HepG2 (cell line): ENCODE measurements around the gene C6orf136. TPM values are rescaled to one million over a fixed set of nuclear protein-coding genes. Genes with fewer than 3 reads are reported as not detected.

Experiments
- AGO2 ChIP-seq: fragments of 200-400 bp; formaldehyde crosslinking; optimal IDR thresholded peaks from 2 replicates; pipeline ENCODE3; 2017; ENCODE audit warnings: mild to moderate bottlenecking, low read depth, low read length, moderate library complexity
- BCL3 ChIP-seq: sonication (generic); formaldehyde crosslinking; IDR thresholded peaks from 2 replicates; pipeline ENCODE4 v1.5.1; 2020; ENCODE audit warnings: mild to moderate bottlenecking, missing genetic modification reagents, moderate library complexity
- FOXJ3 ChIP-seq: sonication (generic); formaldehyde crosslinking; IDR thresholded peaks from 2 replicates; pipeline ENCODE4 v1.4.0; 2020; ENCODE audit warnings: missing genetic modification reagents, mild to moderate bottlenecking, borderline replicate concordance
- FOXO4 ChIP-seq: sonication (generic); formaldehyde crosslinking; conservative IDR thresholded peaks from 2 replicates; pipeline ENCODE4 v1.8.1; 2023; ENCODE audit warnings: missing genetic modification reagents
- GPN1 ChIP-seq: sonication (generic); formaldehyde crosslinking; IDR thresholded peaks from 2 replicates; pipeline ENCODE4 v1.5.1; 2020; ENCODE audit warnings: missing genetic modification reagents, borderline replicate concordance
- HMG20A ChIP-seq: IDR thresholded peaks from 2 replicates; pipeline ENCODE4 v1.6.1; 2016; ENCODE audit warnings: borderline replicate concordance
- HOXD1 ChIP-seq: sonication (generic); formaldehyde crosslinking; IDR thresholded peaks from 2 replicates; pipeline ENCODE4 v1.5.0; 2020; ENCODE audit warnings: missing genetic modification reagents
- NFYC ChIP-seq: IDR thresholded peaks from 2 replicates; pipeline ENCODE4 v1.6.1; 2016; ENCODE audit warnings: missing genetic modification reagents, missing compliant biosample characterization
- ONECUT2 ChIP-seq: sonication (generic); formaldehyde crosslinking; IDR thresholded peaks from 2 replicates; pipeline ENCODE4 v1.4.0; 2020; ENCODE audit warnings: missing genetic modification reagents
- SALL1 ChIP-seq: sonication (generic); formaldehyde crosslinking; IDR thresholded peaks from 2 replicates; pipeline ENCODE4 v1.8.0; 2022; ENCODE audit warnings: mild to moderate bottlenecking, missing genetic modification reagents
- TCF7 ChIP-seq: sonication (generic); IDR thresholded peaks from 2 replicates; pipeline ENCODE4 v1.6.1; 2016; ENCODE audit warnings: antibody characterized with exemption, low read depth
- TFAP4 ChIP-seq: sonication (generic); IDR thresholded peaks from 2 replicates; pipeline ENCODE4 v1.6.1; 2016; ENCODE audit warnings: low read depth, borderline replicate concordance
- TSC22D2 ChIP-seq: sonication (generic); formaldehyde crosslinking; IDR thresholded peaks from 2 replicates; pipeline ENCODE4 v1.5.1; 2020; ENCODE audit warnings: missing genetic modification reagents, mild to moderate bottlenecking, borderline replicate concordance
- ZHX1 ChIP-seq: sonication (generic); formaldehyde crosslinking; IDR thresholded peaks from 2 replicates; pipeline ENCODE4 v1.8.1; 2022; ENCODE audit warnings: low read depth, mild to moderate bottlenecking, missing genetic modification reagents
- ZNF275 ChIP-seq: sonication (generic); formaldehyde crosslinking; IDR thresholded peaks from 2 replicates; pipeline ENCODE4 v1.8.0; 2022; ENCODE audit warnings: missing genetic modification reagents, mild to moderate bottlenecking, inconsistent platforms, borderline replicate concordance
- ZNF335 ChIP-seq: sonication (generic); formaldehyde crosslinking; IDR thresholded peaks from 2 replicates; pipeline ENCODE4 v1.4.0; 2020; ENCODE audit warnings: missing genetic modification reagents
- ZNF431 ChIP-seq: sonication (generic); formaldehyde crosslinking; IDR thresholded peaks from 2 replicates; pipeline ENCODE4 v1.9.0; 2022; ENCODE audit warnings: missing genetic modification reagents, low read depth, mild to moderate bottlenecking, borderline replicate concordance
- ZNF460 ChIP-seq: sonication (generic); formaldehyde crosslinking; IDR thresholded peaks from 2 replicates; pipeline ENCODE4 v1.5.1; 2020; ENCODE audit warnings: missing genetic modification reagents, mild to moderate bottlenecking, borderline replicate concordance
- ZNF510 ChIP-seq: sonication (generic); formaldehyde crosslinking; IDR thresholded peaks from 2 replicates; pipeline ENCODE4 v1.4.0; 2020; ENCODE audit warnings: low read depth, mild to moderate bottlenecking, missing genetic modification reagents
- ZNF766 ChIP-seq: sonication (generic); formaldehyde crosslinking; IDR thresholded peaks from 2 replicates; pipeline ENCODE4 v1.5.0; 2020; ENCODE audit warnings: missing genetic modification reagents, borderline replicate concordance
- ZNF788 ChIP-seq: sonication (generic); formaldehyde crosslinking; IDR thresholded peaks from 2 replicates; pipeline ENCODE4 v1.5.0; 2020; ENCODE audit warnings: mild to moderate bottlenecking, missing genetic modification reagents, borderline replicate concordance
- polyA plus RNA-seq, 8 experiments: library from polyadenylated mRNA; depleted of rRNA in 3 of 8; stranded (reverse) in 7 of 8; unstranded in 1 of 8; fragments of >200 nt; fragmentation: Illumina TruSeq in 4 of 8; extraction: Trizol in 4 of 8; gene quantifications; 2 replicates each; pipeline versions ENCODE4 v1.2.1 to v1.2.3, GENCODE V29; 2011 to 2016; ENCODE audit warnings: low read depth in 4 of 8, missing spikeins in 1 of 8, mixed read lengths in 1 of 8; ENCODE audit not compliant: insufficient read depth in 1 of 8
- total RNA-seq, 5 experiments: library from RNA; depleted of rRNA; stranded (reverse); fragments of >200 nt; fragmentation: Illumina TruSeq; extraction: Trizol; gene quantifications; 2 replicates each; pipeline ENCODE4 v1.2.3, GENCODE V29; 2016; ENCODE audit warnings: low read depth in 1 of 5

Gene C6orf136
- total and polyA plus RNA-seq, 2 of the 13 experiments (the other 11 are each of a cell fraction or from before 2014, with no cell fraction given) = 12.0 to 26.2 TPM

GRCh38 chr6:30647242-30648116 lies 546 bp downstream of the C6orf136 start (continued):
- TF ChIP-seq ZHX1 = no peak
- TF ChIP-seq ZNF766 (CRISPR knock-in tag) = peak; percentile 93
- peak; percentile 53; the same call in 1 of the 2 replicates for TF ChIP-seq GPN1 (CRISPR knock-in tag)
- peak; percentile 74 for TF ChIP-seq TSC22D2 (CRISPR knock-in tag)
- TF ChIP-seq TCF7 = no peak
- TF ChIP-seq AGO2 = peak; percentile 97
- TF ChIP-seq ZNF275 (CRISPR knock-in tag) = peak; percentile 92
- peak; percentile 8; the same call in 1 of the 2 replicates for TF ChIP-seq HMG20A (CRISPR knock-in tag)
- TF ChIP-seq ZNF335 = peak; percentile 15; the same call in 1 of the 2 replicates
- TF ChIP-seq ZNF788 (CRISPR knock-in tag) = peak; percentile 96; the same call in 1 of the 2 replicates
- no peak for TF ChIP-seq NFYC (CRISPR knock-in tag)
- peak; percentile 78; the same call in 1 of the 2 replicates for TF ChIP-seq ZNF431 (CRISPR knock-in tag)
- peak; percentile 99 for TF ChIP-seq FOXO4
- TF ChIP-seq ONECUT2 (CRISPR knock-in tag) = peak; percentile 21; the same call in 1 of the 2 replicates
- peak; percentile 60; the same call in 1 of the 2 replicates for TF ChIP-seq FOXJ3 (CRISPR knock-in tag)
- TF ChIP-seq TFAP4 = no peak
- TF ChIP-seq SALL1 (CRISPR knock-in tag) = peak; percentile 95
- TF ChIP-seq HOXD1 (CRISPR knock-in tag) = peak; percentile 86
- TF ChIP-seq ZNF460 = peak; percentile 83; the same call in 1 of the 2 replicates
- peak; percentile 96 for TF ChIP-seq ZNF510
- peak; percentile 99 for TF ChIP-seq BCL3 (CRISPR knock-in tag)
